GM12878 (cell line): Measurements from ENCODE around the gene SMARCD3. TPM values are rescaled to one million over a fixed set of nuclear protein-coding genes. Genes with fewer than 3 reads are reported as not detected.
A peak's percentile ranks its signal among the peaks of the same experiment; 100 is the strongest.

Source experiments
- ATAC-seq: fragments of 200-7000 bp; cut with Tn5 transposase; 3 replicates; pipeline ENCODE4 v1.9.1; 2020; ENCODE audit warnings: mild to moderate bottlenecking, moderate library complexity
- BruUV-seq: library from RNA; stranded (reverse); fragments of 400-500 nt; replicated peaks from 2 replicates; lab custom pipeline; 2021; lab: Mats Ljungman, UMichigan
- CTCF ChIA-PET: fragments of 300-600 bp; sonication (Branson Sonifier 250); formaldehyde crosslinking; extraction: SDS; loops from one replicate; lab custom pipeline; 2021; ENCODE audit warnings: inconsistent platforms; lab: Yijun Ruan, JAX
- POLR2A ChIA-PET: fragments of 350-600 bp; formaldehyde crosslinking; extraction: SDS; loops from one replicate; lab custom pipeline; 2021; ENCODE audit warnings: inconsistent platforms; lab: Charles Lee
- RAD21 ChIA-PET: fragments of 300-600 bp; sonication (Branson Sonifier 250); formaldehyde crosslinking; loops from one replicate; lab custom pipeline; 2023; ENCODE audit warnings: antibody characterized with exemption; ENCODE audit not compliant: unreplicated experiment; lab: Charles Lee
- SMC1A ChIA-PET: fragments of 300-600 bp; sonication (Branson Sonifier 250); formaldehyde crosslinking; loops from one replicate; lab custom pipeline; 2023; ENCODE audit not compliant: unreplicated experiment, uncharacterized antibody; lab: Charles Lee
- DNase-seq: peaks from one replicate; pipeline ENCODE4 v3.0.0-alpha.2; 2011; ENCODE audit warnings: low read depth, low spot score
- FAIRE-seq: peaks from 3 replicates; lab custom pipeline; 2011; peaks lifted over from hg19 to GRCh38; lab: Jason Lieb, UNC
- H2AFZ ChIP-seq: 2 replicates; pipeline ENCODE4 v1.6.0; 2011; ENCODE audit warnings: low read depth, low read length, control low read depth; ENCODE audit not compliant: control insufficient read depth
- H3K27ac ChIP-seq: 2 replicates; pipeline ENCODE4 v1.5.1; 2011; ENCODE audit warnings: control low read depth; ENCODE audit not compliant: control insufficient read depth, insufficient read depth
- H3K27me3 ChIP-seq, 2 experiments: replicated peaks in 1 of 2; 2 replicates each; pipeline versions ENCODE4 v1.6.0 to v1.6.1; 2011; ENCODE audit warnings: low read length in 1 of 2; ENCODE audit not compliant: control insufficient read depth in 2 of 2, insufficient read depth in 2 of 2
- H3K36me3 ChIP-seq, 2 experiments: 2 replicates each; pipeline ENCODE4 v1.5.1; 2011; ENCODE audit warnings: low read length in 1 of 2; ENCODE audit not compliant: control insufficient read depth in 2 of 2, insufficient read depth in 2 of 2
- H3K4me1 ChIP-seq: 2 replicates; pipeline ENCODE4 v1.6.1; 2011; ENCODE audit warnings: mild to moderate bottlenecking, low read length, moderate library complexity, mixed read lengths; ENCODE audit not compliant: control insufficient read depth, insufficient read depth
- H3K4me2 ChIP-seq: 2 replicates; pipeline ENCODE4 v1.6.0; 2011; ENCODE audit warnings: control low read depth; ENCODE audit not compliant: control insufficient read depth, insufficient read depth
- H3K4me3 ChIP-seq: fragments of 200-600 bp; sonication (generic); 2 replicates; pipeline ENCODE4 v1.5.1; 2016
- H3K79me2 ChIP-seq: 2 replicates; pipeline ENCODE4 v1.6.0; 2011; ENCODE audit warnings: low read length; ENCODE audit not compliant: control insufficient read depth, insufficient read depth
- H3K9ac ChIP-seq: 2 replicates; pipeline ENCODE4 v1.8.0; 2011; ENCODE audit warnings: low read length, control low read depth, mixed read lengths; ENCODE audit not compliant: control insufficient read depth, insufficient read depth
- H3K9me3 ChIP-seq: replicated peaks from 3 replicates; pipeline ENCODE4 v1.5.1; 2011; ENCODE audit warnings: mild to moderate bottlenecking, low read length; ENCODE audit not compliant: control insufficient read depth, insufficient read depth
- H4K20me1 ChIP-seq: 2 replicates; pipeline ENCODE4 v1.6.0; 2011; ENCODE audit not compliant: control insufficient read depth, insufficient read depth
- CHD4 ChIP-seq: fragments of 200-600 bp; sonication (generic); IDR thresholded peaks from 2 replicates; pipeline ENCODE4 v1.6.1; 2016; ENCODE audit warnings: mild to moderate bottlenecking
- HDGF ChIP-seq: fragments of 450-650 bp; IDR thresholded peaks from 2 replicates; pipeline ENCODE4 v1.6.1; 2016; ENCODE audit warnings: antibody characterized with exemption
- IKZF1 ChIP-seq: fragments of 450-650 bp; conservative IDR thresholded peaks from 2 replicates; pipeline ENCODE4 v1.6.1; 2017; ENCODE audit warnings: antibody characterized with exemption, mild to moderate bottlenecking
- NFYB ChIP-seq: IDR thresholded peaks from 2 replicates; pipeline ENCODE4 v1.6.1; 2011; ENCODE audit warnings: low read depth, mild to moderate bottlenecking, low read length, improper control_type of control experiment, moderate library complexity; ENCODE audit not compliant: insufficient read depth
- POLR2A ChIP-seq: IDR thresholded peaks from 2 replicates; pipeline ENCODE4 v1.6.1; 2011; ENCODE audit warnings: low read depth, mild to moderate bottlenecking, low read length
- SPI1 ChIP-seq: IDR thresholded peaks from 2 replicates; pipeline ENCODE4 v1.6.1; 2011; ENCODE audit warnings: low read depth, mild to moderate bottlenecking, low read length, moderate library complexity, borderline replicate concordance; ENCODE audit not compliant: insufficient read depth
- STAT1 ChIP-seq: fragments of 450-650 bp; conservative IDR thresholded peaks from 2 replicates; pipeline ENCODE4 v1.6.1; 2014; ENCODE audit warnings: antibody characterized with exemption, mild to moderate bottlenecking
- YY1 ChIP-seq: IDR thresholded peaks from 2 replicates; pipeline ENCODE4 v1.6.1; 2011; ENCODE audit warnings: low read depth, mild to moderate bottlenecking, low read length
- WGBS: methylation state at CpG from one replicate; pipeline ENCODE4 v1.1.6; 2016; ENCODE audit warnings: low lambda C conversion rate; ENCODE audit not compliant: insufficient replicate concordance, insufficient coverage; ENCODE audit errors: missing lambda C conversion rate; 5-methylcytosine and 5-hydroxymethylcytosine counted together
- in situ Hi-C: fragments of 300-500 bp; cut with MboI; formaldehyde crosslinking; loops from 9 replicates; pipeline ENCODE4 v1.14.3; 2018; ENCODE audit warnings: mixed read lengths
- intact Hi-C: fragments of 100-400 bp; cut with micrococcal nuclease; formaldehyde crosslinking; loops from one replicate; pipeline ENCODE4 v1.14.2; 2022; ENCODE audit not compliant: unreplicated experiment
- polyA plus RNA-seq, 11 experiments: library from polyadenylated mRNA; depleted of rRNA in 4 of 11; unstranded in 6 of 11; stranded (reverse) in 5 of 11; fragments of >200 nt; fragmentation: Nextera tagmentation in 4 of 11; fragmentation: Illumina TruSeq in 1 of 11; extraction: Ambion mirVana in 4 of 11; extraction: Trizol in 1 of 11; gene quantifications; 1 replicate in 1 of 11; 2 replicates in 10 of 11; pipeline versions ENCODE4 v1.2.1 to v1.2.3, GENCODE V29; 2011 to 2016; ENCODE audit warnings: inconsistent platforms in 2 of 11, missing spikeins in 2 of 11, low read depth in 1 of 11
- total RNA-seq, 4 experiments: library from RNA; depleted of rRNA in 3 of 4; stranded (reverse); fragments of >200 nt in 3 of 4; fragmentation: Illumina TruSeq in 1 of 4; extraction: Trizol in 1 of 4; gene quantifications; 2 replicates each; pipeline versions ENCODE4 v1.2.1 to v1.2.3, GENCODE V29; 2013 to 2021
- TF ChIP-seq, protein P1 (sequence below): fragments of 450-650 bp; formaldehyde crosslinking; IDR thresholded peaks from 2 replicates; pipeline ENCODE4 v1.4.0; 2020; ENCODE audit warnings: mild to moderate bottlenecking, moderate library complexity
- TF ChIP-seq, protein P2 (sequence below): IDR thresholded peaks from 2 replicates; pipeline ENCODE4 v1.6.1; 2012; ENCODE audit warnings: mild to moderate bottlenecking, low read depth, low read length

The SMARCD3 gene
- total and polyA plus RNA-seq, 10 of the 15 experiments (the other 5 are each of a cell fraction or from before 2014, with no cell fraction given), result 0.11 to 1.4 (median 0.16) TPM

DNA sequence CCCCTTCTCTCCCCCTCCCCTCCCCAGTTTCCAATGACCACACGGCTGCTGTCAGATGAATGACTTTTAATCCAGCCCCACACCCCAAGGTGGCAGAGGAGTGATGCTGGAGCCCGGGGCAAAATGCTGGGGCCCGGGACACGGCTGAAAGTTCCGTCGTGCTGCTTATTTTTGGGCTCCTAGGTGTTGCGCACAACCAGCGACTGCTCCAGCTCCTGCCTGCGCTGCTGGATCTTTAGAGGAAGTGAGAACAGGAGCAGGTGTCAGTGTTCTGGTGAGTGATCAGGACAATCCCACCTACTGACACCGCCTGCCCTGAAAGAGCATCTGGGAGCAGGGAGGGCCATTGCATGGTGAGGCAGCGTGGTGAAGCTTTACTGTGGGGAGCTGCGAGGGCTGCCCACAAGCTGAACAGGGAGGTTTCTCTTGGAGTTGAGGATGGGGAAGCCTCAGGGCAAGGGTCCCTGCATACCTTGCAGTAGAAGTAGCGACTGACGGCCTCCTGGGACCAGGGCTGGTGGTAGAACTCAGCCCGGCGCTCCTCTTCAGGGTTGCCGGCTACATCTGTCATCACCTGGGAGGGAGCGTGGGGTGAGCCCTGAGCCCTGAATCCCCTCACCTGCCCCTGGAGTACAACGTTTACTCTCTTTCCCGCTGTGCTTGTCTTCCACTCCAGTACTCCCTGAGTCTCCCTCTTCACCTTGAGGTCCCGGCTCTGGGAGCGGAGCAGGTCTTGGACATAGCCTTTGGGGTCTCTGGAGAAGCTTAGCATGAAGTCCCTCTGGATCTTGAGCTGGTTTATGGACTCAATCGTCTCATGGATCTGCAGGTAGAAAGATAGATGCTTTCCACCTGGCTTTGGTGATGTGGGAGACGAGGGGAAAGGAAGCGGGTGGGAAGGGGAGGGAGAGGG is 9.3 kb downstream of the SMARCD3 start:
- H3K4me1 ChIP-seq, result peaks cover 11% of the 10 kb centered on the region
- TF ChIP-seq, protein P1, sequence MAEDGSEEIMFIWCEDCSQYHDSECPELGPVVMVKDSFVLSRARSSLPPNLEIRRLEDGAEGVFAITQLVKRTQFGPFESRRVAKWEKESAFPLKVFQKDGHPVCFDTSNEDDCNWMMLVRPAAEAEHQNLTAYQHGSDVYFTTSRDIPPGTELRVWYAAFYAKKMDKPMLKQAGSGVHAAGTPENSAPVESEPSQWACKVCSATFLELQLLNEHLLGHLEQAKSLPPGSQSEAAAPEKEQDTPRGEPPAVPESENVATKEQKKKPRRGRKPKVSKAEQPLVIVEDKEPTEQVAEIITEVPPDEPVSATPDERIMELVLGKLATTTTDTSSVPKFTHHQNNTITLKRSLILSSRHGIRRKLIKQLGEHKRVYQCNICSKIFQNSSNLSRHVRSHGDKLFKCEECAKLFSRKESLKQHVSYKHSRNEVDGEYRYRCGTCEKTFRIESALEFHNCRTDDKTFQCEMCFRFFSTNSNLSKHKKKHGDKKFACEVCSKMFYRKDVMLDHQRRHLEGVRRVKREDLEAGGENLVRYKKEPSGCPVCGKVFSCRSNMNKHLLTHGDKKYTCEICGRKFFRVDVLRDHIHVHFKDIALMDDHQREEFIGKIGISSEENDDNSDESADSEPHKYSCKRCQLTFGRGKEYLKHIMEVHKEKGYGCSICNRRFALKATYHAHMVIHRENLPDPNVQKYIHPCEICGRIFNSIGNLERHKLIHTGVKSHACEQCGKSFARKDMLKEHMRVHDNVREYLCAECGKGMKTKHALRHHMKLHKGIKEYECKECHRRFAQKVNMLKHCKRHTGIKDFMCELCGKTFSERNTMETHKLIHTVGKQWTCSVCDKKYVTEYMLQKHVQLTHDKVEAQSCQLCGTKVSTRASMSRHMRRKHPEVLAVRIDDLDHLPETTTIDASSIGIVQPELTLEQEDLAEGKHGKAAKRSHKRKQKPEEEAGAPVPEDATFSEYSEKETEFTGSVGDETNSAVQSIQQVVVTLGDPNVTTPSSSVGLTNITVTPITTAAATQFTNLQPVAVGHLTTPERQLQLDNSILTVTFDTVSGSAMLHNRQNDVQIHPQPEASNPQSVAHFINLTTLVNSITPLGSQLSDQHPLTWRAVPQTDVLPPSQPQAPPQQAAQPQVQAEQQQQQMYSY, result no peak
- TF ChIP-seq POLR2A, result peak; percentile 33; the same call in 1 of the 2 replicates
- no peak for TF ChIP-seq CHD4
- TF ChIP-seq IKZF1, result 0 out of 2 replicates have a peak, but pooled peaks have one; percentile 16
- no peak for TF ChIP-seq YY1
- no peak for TF ChIP-seq HDGF
- no peak for TF ChIP-seq NFYB
- TF ChIP-seq SPI1, result peak; percentile 62
- TF ChIP-seq STAT1, result no peak
- TF ChIP-seq, protein P2, sequence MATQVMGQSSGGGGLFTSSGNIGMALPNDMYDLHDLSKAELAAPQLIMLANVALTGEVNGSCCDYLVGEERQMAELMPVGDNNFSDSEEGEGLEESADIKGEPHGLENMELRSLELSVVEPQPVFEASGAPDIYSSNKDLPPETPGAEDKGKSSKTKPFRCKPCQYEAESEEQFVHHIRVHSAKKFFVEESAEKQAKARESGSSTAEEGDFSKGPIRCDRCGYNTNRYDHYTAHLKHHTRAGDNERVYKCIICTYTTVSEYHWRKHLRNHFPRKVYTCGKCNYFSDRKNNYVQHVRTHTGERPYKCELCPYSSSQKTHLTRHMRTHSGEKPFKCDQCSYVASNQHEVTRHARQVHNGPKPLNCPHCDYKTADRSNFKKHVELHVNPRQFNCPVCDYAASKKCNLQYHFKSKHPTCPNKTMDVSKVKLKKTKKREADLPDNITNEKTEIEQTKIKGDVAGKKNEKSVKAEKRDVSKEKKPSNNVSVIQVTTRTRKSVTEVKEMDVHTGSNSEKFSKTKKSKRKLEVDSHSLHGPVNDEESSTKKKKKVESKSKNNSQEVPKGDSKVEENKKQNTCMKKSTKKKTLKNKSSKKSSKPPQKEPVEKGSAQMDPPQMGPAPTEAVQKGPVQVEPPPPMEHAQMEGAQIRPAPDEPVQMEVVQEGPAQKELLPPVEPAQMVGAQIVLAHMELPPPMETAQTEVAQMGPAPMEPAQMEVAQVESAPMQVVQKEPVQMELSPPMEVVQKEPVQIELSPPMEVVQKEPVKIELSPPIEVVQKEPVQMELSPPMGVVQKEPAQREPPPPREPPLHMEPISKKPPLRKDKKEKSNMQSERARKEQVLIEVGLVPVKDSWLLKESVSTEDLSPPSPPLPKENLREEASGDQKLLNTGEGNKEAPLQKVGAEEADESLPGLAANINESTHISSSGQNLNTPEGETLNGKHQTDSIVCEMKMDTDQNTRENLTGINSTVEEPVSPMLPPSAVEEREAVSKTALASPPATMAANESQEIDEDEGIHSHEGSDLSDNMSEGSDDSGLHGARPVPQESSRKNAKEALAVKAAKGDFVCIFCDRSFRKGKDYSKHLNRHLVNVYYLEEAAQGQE, result no peak
- CTCF ChIA-PET, result interaction anchor here (0.6 kb wide), 1 partner anchor 115 kb away, joined by 3 read pairs; no protein-coding TSS in a partner anchor
- H3K79me2 ChIP-seq, result peaks cover 12% of the 10 kb centered on the region
- no peak overlapping the region for H3K27ac ChIP-seq
- SMC1A ChIA-PET, result no interaction called here
- 91% methylated on average over 25 of the region's 25 CpGs for WGBS
- no peaks in the 10 kb centered on the region for H3K9me3 ChIP-seq
- no peak overlapping the region for H2AFZ ChIP-seq
- ATAC-seq (no peak; the same call in 2 of the 3 replicates), DNase-seq (no peak), FAIRE-seq (no peak)
- intact Hi-C loops, result no loop called here
- BruUV-seq, result no TSS peak
- H3K36me3 ChIP-seq, result peaks cover 0 to 13% of the 10 kb centered on the region in 2 experiments; a peak in 3 of 4 replicates
- in situ Hi-C loops, result no loop called here
- H3K9ac ChIP-seq, result no peak overlapping the region
- POLR2A ChIA-PET, result no interaction called here
- no peak overlapping the region for H3K4me2 ChIP-seq
- no peak overlapping the region for H3K4me3 ChIP-seq
- RAD21 ChIA-PET, result interaction anchor here (1.3 kb wide), 1 partner anchor 12 kb away, joined by 7 read pairs; the partner anchor contains the start of gene ABCF2
- no peaks in the 10 kb centered on the region for H4K20me1 ChIP-seq
- no peaks in the 10 kb centered on the region for H3K27me3 ChIP-seq
